Loucy (cell line): ENCODE measurements around the gene KLHDC8A.
"Not testable (repeated sequence)": the region's sequence is repeated elsewhere in the genome, so short reads cannot be mapped to it uniquely, and the experiment has no call there.

Experiments used
- H2AFZ ChIP-seq: fragments of 200-600 bp; sonication (generic); 2 replicates; pipeline ENCODE4 v1.6.0; 2016; ENCODE audit warnings: antibody characterized with exemption, mild to moderate bottlenecking, low read length, moderate library complexity
- H3F3A ChIP-seq: fragments of 200-600 bp; 2 replicates; pipeline ENCODE4 v1.6.0; 2016; ENCODE audit warnings: antibody characterized with exemption, low read depth, mild to moderate bottlenecking
- H3K27me3 ChIP-seq: fragments of 200-600 bp; sonication (generic); 2 replicates; pipeline ENCODE4 v1.6.1; 2014; ENCODE audit warnings: low read length, mild to moderate bottlenecking; ENCODE audit not compliant: insufficient read depth, poor library complexity, severe bottlenecking
- H3K36me3 ChIP-seq: fragments of 200-600 bp; sonication (generic); 2 replicates; pipeline ENCODE4 v1.6.1; 2016; ENCODE audit warnings: low read length; ENCODE audit not compliant: insufficient read depth
- H3K4me1 ChIP-seq: fragments of 200-600 bp; sonication (generic); 2 replicates; pipeline ENCODE4 v1.5.1; 2014; ENCODE audit warnings: low read length, mild to moderate bottlenecking; ENCODE audit not compliant: insufficient read depth, poor library complexity, severe bottlenecking
- H3K4me2 ChIP-seq: fragments of 200-600 bp; sonication (generic); 2 replicates; pipeline ENCODE4 v1.6.0; 2014; ENCODE audit warnings: antibody characterized with exemption, low read length, low read depth, mild to moderate bottlenecking; ENCODE audit not compliant: poor library complexity, severe bottlenecking
- H3K4me3 ChIP-seq: fragments of 200-600 bp; sonication (generic); 2 replicates; pipeline ENCODE4 v1.5.1; 2014; ENCODE audit warnings: low read length, mild to moderate bottlenecking, mixed read lengths; ENCODE audit not compliant: poor library complexity, severe bottlenecking
- H3K79me2 ChIP-seq: fragments of 200-600 bp; sonication (generic); 2 replicates; pipeline ENCODE4 v1.6.1; 2014; ENCODE audit warnings: low read length; ENCODE audit not compliant: insufficient read depth
- H3K9ac ChIP-seq: fragments of 200-600 bp; sonication (generic); 2 replicates; pipeline ENCODE4 v1.6.0; 2014; ENCODE audit warnings: mild to moderate bottlenecking, low read depth, low read length, moderate library complexity; ENCODE audit not compliant: poor library complexity, severe bottlenecking
- H3K9me2 ChIP-seq: fragments of 200-600 bp; sonication (generic); replicated peaks from 2 replicates; pipeline ENCODE4 v1.6.1; 2016; ENCODE audit warnings: low read depth, low read length, mixed read lengths
- H3K9me3 ChIP-seq: fragments of 200-600 bp; sonication (generic); 2 replicates; pipeline ENCODE4 v1.6.1; 2014; ENCODE audit warnings: mild to moderate bottlenecking, antibody characterized with exemption, low read length, low read depth; ENCODE audit not compliant: insufficient read depth
- H4K20me1 ChIP-seq: fragments of 200-600 bp; sonication (generic); 2 replicates; pipeline ENCODE4 v1.6.0; 2014; ENCODE audit warnings: antibody characterized with exemption, low read length, mild to moderate bottlenecking; ENCODE audit not compliant: insufficient read depth, poor library complexity, severe bottlenecking
- CTCF ChIP-seq: fragments of 200-600 bp; sonication (generic); conservative IDR thresholded peaks from 2 replicates; pipeline ENCODE4 v1.5.1; 2014; ENCODE audit warnings: mild to moderate bottlenecking, antibody characterized with exemption, low read length
- EZH2phosphoT487 ChIP-seq: fragments of 200-600 bp; IDR thresholded peaks from 2 replicates; pipeline ENCODE4 v1.6.1; 2018; ENCODE audit warnings: antibody characterized with exemption, mild to moderate bottlenecking, moderate library complexity, borderline replicate concordance

The KLHDC8A gene

GRCh38 chr1:205300149-205300548 lies 56.6 kb downstream of the KLHDC8A start:
- Histone ChIP-seq H3K79me2 (no peaks in the 10 kb centered on the region), H3K36me3 (peaks cover 4% of the 10 kb centered on the region; the same call in 1 of the 2 replicates), H3K9me2 (no peaks in the 10 kb centered on the region), H2AFZ (no peak overlapping the region), H3F3A (no peaks in the 10 kb centered on the region), H4K20me1 (no peaks in the 10 kb centered on the region), H3K9me3 (no peaks in the 10 kb centered on the region), H3K4me3 (no peak overlapping the region), H3K4me1 (no peaks in the 10 kb centered on the region), H3K27me3 (no peaks in the 10 kb centered on the region), H3K4me2 (no peak overlapping the region), H3K9ac (no peak overlapping the region)
- no peak for TF ChIP-seq CTCF

- no peaks in the 10 kb centered on the region for H3K4me1 ChIP-seq
Observed at GRCh38 chr1:205298191-205298994, 58.3 kb downstream of the KLHDC8A start.

GRCh38 chr1:205297546-205298177 lies 59.1 kb downstream of the KLHDC8A start:
- not testable (repeated sequence) for H3F3A ChIP-seq, H3K9me2 ChIP-seq, H2AFZ ChIP-seq, H3K36me3 ChIP-seq, H3K9ac ChIP-seq, H4K20me1 ChIP-seq, H3K27me3 ChIP-seq, H3K4me3 ChIP-seq, H3K9me3 ChIP-seq, H3K79me2 ChIP-seq, H3K4me2 ChIP-seq, H3K4me1 ChIP-seq

More at GRCh38 chr1:205298191-205298994, 58.3 kb downstream of the KLHDC8A start:
- Histone ChIP-seq H3K79me2 (no peaks in the 10 kb centered on the region), H3F3A (no peaks in the 10 kb centered on the region), H4K20me1 (no peaks in the 10 kb centered on the region), H3K36me3 (no peaks in the 10 kb centered on the region), H3K4me2 (no peak overlapping the region), H2AFZ (no peak overlapping the region), H3K4me3 (no peak overlapping the region), H3K9ac (no peak overlapping the region), H3K27me3 (no peaks in the 10 kb centered on the region), H3K9me2 (no peaks in the 10 kb centered on the region), H3K9me3 (no peaks in the 10 kb centered on the region)
- TF ChIP-seq EZH2phosphoT487 (no peak), CTCF (no peak)

GRCh38 chr1:205296154-205296553 lies 60.6 kb downstream of the KLHDC8A start:
- no peaks in the 10 kb centered on the region for H4K20me1 ChIP-seq
- no peaks in the 10 kb centered on the region for H3K9me2 ChIP-seq
- no peaks in the 10 kb centered on the region for H3K9me3 ChIP-seq
- H2AFZ ChIP-seq = no peak overlapping the region
- no peak overlapping the region for H3K4me3 ChIP-seq
- no peak overlapping the region for H3K9ac ChIP-seq
- no peak for TF ChIP-seq EZH2phosphoT487
- TF ChIP-seq CTCF = no peak
- H3K4me1 ChIP-seq = no peaks in the 10 kb centered on the region
- no peaks in the 10 kb centered on the region for H3K36me3 ChIP-seq
- H3K79me2 ChIP-seq = no peaks in the 10 kb centered on the region
- no peaks in the 10 kb centered on the region for H3F3A ChIP-seq
- no peak overlapping the region for H3K4me2 ChIP-seq
- no peaks in the 10 kb centered on the region for H3K27me3 ChIP-seq
